ENCODE results near the gene PPIAL4G.
"Not testable (repeated sequence)": the region's sequence is repeated elsewhere in the genome, so short reads cannot be mapped to it uniquely, and the experiment has no call there.

DNA sequence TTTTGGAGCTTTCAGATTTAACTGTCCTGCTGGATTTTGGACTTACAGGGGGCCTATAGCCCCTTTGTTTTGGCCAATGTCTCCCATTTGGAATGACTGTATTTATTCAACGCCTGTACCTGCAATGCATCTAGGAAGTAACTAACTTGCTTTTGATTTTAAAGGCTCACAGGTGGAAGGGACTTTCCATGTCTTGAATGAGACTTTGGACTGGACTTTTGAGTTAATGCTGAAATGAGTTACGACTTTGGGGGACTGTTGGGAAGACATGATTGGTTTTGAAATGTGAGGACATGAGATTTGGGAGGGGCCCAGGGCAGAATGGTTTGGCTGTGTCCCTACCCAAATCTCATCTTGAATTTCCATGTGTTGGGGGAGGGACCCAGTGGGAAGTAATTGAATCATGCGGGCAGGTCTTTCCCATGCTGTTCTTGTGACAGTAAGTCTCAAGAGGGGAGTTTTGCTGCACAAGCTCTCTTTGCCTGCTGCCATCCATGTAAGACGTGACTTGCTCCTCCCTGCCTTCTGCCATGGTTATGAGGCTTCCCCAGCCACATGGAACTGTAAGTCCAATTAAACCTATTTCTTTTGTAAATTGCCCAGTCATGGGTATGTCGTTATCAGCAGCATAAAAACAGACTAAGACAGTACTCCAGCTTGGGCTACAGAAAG lies 43.3 kb downstream of the PPIAL4G start:
- not testable (repeated sequence) for TF ChIP-seq EGR1 (IDR thresholded peaks at IDR 0.05; ENCODE audit: low read depth in 2 of 2); FOXA1 (IDR thresholded peaks at IDR 0.05); JUND (IDR thresholded peaks at IDR 0.05); TAF1 (conservative IDR thresholded peaks at IDR 0.05); RAD21 (IDR thresholded peaks at IDR 0.05)
- TF ChIP-seq, protein P1, sequence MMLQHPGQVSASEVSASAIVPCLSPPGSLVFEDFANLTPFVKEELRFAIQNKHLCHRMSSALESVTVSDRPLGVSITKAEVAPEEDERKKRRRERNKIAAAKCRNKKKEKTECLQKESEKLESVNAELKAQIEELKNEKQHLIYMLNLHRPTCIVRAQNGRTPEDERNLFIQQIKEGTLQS (IDR thresholded peaks at IDR 0.05), result not testable (repeated sequence)
- TF ChIP-seq, protein P2, sequence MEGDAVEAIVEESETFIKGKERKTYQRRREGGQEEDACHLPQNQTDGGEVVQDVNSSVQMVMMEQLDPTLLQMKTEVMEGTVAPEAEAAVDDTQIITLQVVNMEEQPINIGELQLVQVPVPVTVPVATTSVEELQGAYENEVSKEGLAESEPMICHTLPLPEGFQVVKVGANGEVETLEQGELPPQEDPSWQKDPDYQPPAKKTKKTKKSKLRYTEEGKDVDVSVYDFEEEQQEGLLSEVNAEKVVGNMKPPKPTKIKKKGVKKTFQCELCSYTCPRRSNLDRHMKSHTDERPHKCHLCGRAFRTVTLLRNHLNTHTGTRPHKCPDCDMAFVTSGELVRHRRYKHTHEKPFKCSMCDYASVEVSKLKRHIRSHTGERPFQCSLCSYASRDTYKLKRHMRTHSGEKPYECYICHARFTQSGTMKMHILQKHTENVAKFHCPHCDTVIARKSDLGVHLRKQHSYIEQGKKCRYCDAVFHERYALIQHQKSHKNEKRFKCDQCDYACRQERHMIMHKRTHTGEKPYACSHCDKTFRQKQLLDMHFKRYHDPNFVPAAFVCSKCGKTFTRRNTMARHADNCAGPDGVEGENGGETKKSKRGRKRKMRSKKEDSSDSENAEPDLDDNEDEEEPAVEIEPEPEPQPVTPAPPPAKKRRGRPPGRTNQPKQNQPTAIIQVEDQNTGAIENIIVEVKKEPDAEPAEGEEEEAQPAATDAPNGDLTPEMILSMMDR (IDR thresholded peaks at IDR 0.05; ENCODE audit: low read depth, low read length, missing input control), result not testable (repeated sequence)
- TF ChIP-seq, protein P3, sequence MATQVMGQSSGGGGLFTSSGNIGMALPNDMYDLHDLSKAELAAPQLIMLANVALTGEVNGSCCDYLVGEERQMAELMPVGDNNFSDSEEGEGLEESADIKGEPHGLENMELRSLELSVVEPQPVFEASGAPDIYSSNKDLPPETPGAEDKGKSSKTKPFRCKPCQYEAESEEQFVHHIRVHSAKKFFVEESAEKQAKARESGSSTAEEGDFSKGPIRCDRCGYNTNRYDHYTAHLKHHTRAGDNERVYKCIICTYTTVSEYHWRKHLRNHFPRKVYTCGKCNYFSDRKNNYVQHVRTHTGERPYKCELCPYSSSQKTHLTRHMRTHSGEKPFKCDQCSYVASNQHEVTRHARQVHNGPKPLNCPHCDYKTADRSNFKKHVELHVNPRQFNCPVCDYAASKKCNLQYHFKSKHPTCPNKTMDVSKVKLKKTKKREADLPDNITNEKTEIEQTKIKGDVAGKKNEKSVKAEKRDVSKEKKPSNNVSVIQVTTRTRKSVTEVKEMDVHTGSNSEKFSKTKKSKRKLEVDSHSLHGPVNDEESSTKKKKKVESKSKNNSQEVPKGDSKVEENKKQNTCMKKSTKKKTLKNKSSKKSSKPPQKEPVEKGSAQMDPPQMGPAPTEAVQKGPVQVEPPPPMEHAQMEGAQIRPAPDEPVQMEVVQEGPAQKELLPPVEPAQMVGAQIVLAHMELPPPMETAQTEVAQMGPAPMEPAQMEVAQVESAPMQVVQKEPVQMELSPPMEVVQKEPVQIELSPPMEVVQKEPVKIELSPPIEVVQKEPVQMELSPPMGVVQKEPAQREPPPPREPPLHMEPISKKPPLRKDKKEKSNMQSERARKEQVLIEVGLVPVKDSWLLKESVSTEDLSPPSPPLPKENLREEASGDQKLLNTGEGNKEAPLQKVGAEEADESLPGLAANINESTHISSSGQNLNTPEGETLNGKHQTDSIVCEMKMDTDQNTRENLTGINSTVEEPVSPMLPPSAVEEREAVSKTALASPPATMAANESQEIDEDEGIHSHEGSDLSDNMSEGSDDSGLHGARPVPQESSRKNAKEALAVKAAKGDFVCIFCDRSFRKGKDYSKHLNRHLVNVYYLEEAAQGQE (IDR thresholded peaks at IDR 0.05), result not testable (repeated sequence)
- TF ChIP-seq, protein P4, sequence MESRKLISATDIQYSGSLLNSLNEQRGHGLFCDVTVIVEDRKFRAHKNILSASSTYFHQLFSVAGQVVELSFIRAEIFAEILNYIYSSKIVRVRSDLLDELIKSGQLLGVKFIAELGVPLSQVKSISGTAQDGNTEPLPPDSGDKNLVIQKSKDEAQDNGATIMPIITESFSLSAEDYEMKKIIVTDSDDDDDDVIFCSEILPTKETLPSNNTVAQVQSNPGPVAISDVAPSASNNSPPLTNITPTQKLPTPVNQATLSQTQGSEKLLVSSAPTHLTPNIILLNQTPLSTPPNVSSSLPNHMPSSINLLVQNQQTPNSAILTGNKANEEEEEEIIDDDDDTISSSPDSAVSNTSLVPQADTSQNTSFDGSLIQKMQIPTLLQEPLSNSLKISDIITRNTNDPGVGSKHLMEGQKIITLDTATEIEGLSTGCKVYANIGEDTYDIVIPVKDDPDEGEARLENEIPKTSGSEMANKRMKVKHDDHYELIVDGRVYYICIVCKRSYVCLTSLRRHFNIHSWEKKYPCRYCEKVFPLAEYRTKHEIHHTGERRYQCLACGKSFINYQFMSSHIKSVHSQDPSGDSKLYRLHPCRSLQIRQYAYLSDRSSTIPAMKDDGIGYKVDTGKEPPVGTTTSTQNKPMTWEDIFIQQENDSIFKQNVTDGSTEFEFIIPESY (IDR thresholded peaks at IDR 0.05), result not testable (repeated sequence)
